ENCODE data around the gene CASP9. TPM values are rescaled to one million over a fixed set of nuclear protein-coding genes. Genes with fewer than 3 reads are reported as not detected.

CASP9 gene
- total RNA-seq, 4 donors from 2014 or later, result 7.4 to 34.0 (median 26.2) TPM

GRCh38 chr1:15559189-15559810 lies 35.3 kb upstream of the CASP9 start:
- Histone ChIP-seq H3K4me1 (no peaks in the 10 kb centered on the region), H3K36me3 (peaks cover 0 to 48% (median 0%) of the 10 kb centered on the region in 3 donors), H3K4me3 (no peak overlapping the region), H3K27ac (peak overlapping the region in 3 of 4 donors; percentile 45 to 74 (median 71)), H3K27me3 (no peaks in the 10 kb centered on the region), H3K9me3 (no peaks in the 10 kb centered on the region)
- DNase-seq, result peak in 2 of 3 donors; percentile 58 to 82
- no peak for TF ChIP-seq CTCF (IDR thresholded peaks at IDR 0.05)
- TF ChIP-seq POLR2A (IDR thresholded peaks at IDR 0.05), result no peak

GRCh38 chr1:15558516-15558915 lies 34.5 kb upstream of the CASP9 start:
- Histone ChIP-seq H3K36me3 (peaks cover 0 to 41% (median 0%) of the 10 kb centered on the region in 3 donors), H3K4me3 (no peak overlapping the region), H3K27ac (peak overlapping the region in 3 of 4 donors; percentile 45 to 74 (median 71)), H3K4me1 (no peaks in the 10 kb centered on the region), H3K27me3 (no peaks in the 10 kb centered on the region), H3K9me3 (no peaks in the 10 kb centered on the region)
- DNase-seq, result no peak
- no peak for TF ChIP-seq POLR2A (IDR thresholded peaks at IDR 0.05)

GRCh38 chr1:15557594-15557993 lies 33.6 kb upstream of the CASP9 start:
- no peak for TF ChIP-seq CTCF (IDR thresholded peaks at IDR 0.05)
- TF ChIP-seq POLR2A (IDR thresholded peaks at IDR 0.05), result no peak
- H3K4me3 ChIP-seq, result no peak overlapping the region
- DNase-seq, result peak in 1 of 3 donors; percentile 30
- H3K4me1 ChIP-seq, result no peaks in the 10 kb centered on the region
- no peaks in the 10 kb centered on the region for H3K27me3 ChIP-seq
- H3K36me3 ChIP-seq, result peaks cover 0 to 31% (median 0%) of the 10 kb centered on the region in 3 donors
- no peaks in the 10 kb centered on the region for H3K9me3 ChIP-seq
- no peak overlapping the region for H3K27ac ChIP-seq

GRCh38 chr1:15557008-15557407 lies 33.0 kb upstream of the CASP9 start:
- Histone ChIP-seq H3K27me3 (no peaks in the 10 kb centered on the region), H3K4me1 (no peaks in the 10 kb centered on the region), H3K27ac (no peak overlapping the region), H3K36me3 (peaks cover 0 to 26% (median 0%) of the 10 kb centered on the region in 3 donors), H3K4me3 (no peak overlapping the region), H3K9me3 (no peaks in the 10 kb centered on the region)
- no peak for DNase-seq
- TF ChIP-seq CTCF (IDR thresholded peaks at IDR 0.05) (no peak), POLR2A (IDR thresholded peaks at IDR 0.05) (no peak)

- TF ChIP-seq CTCF (IDR thresholded peaks at IDR 0.05), result no peak
- no peak for TF ChIP-seq POLR2A (IDR thresholded peaks at IDR 0.05)
- no peak overlapping the region for H3K27ac ChIP-seq
- H3K4me3 ChIP-seq, result no peak overlapping the region
- no peaks in the 10 kb centered on the region for H3K4me1 ChIP-seq
- H3K27me3 ChIP-seq, result no peaks in the 10 kb centered on the region
- no peak for DNase-seq
- peaks cover 0 to 40% (median 0%) of the 10 kb centered on the region in 3 donors for H3K36me3 ChIP-seq
- H3K9me3 ChIP-seq, result no peaks in the 10 kb centered on the region
These were observed 26.6 kb upstream of the CASP9 start for GRCh38 chr1:15550573-15550972.

- Histone ChIP-seq H3K4me3 (no peak overlapping the region), H3K27me3 (no peaks in the 10 kb centered on the region), H3K36me3 (peaks cover 0 to 78% (median 0%) of the 10 kb centered on the region in 3 donors), H3K27ac (no peak overlapping the region), H3K4me1 (no peaks in the 10 kb centered on the region), H3K9me3 (no peaks in the 10 kb centered on the region)
- DNase-seq, result no peak
- TF ChIP-seq CTCF (IDR thresholded peaks at IDR 0.05) (no peak), POLR2A (IDR thresholded peaks at IDR 0.05) (no peak)
These were observed 22.6 kb upstream of the CASP9 start for GRCh38 chr1:15546641-15547040.
